GM12875 (cell line): ENCODE data around the gene IRX4.

ENCODE experiments used
- H3K4me3 ChIP-seq: one replicate; pipeline ENCODE4 v1.5.1; 2011; ENCODE audit warnings: low read depth, low read length, control low read depth
- CTCF ChIP-seq: IDR thresholded peaks from 2 replicates; pipeline ENCODE4 v1.5.1; 2011; ENCODE audit warnings: low read depth, mild to moderate bottlenecking, control low read depth, inconsistent platforms, low read length, moderate library complexity, borderline replicate concordance; ENCODE audit not compliant: insufficient read depth

The IRX4 gene

GRCh38 chr5:1907616-1908015, 24.9 kb upstream of the IRX4 start:
- H3K4me3 ChIP-seq = no peak overlapping the region
- no peak for TF ChIP-seq CTCF

GRCh38 chr5:1905108-1905507, 22.4 kb upstream of the IRX4 start:
- TF ChIP-seq CTCF = no peak
- H3K4me3 ChIP-seq = no peak overlapping the region

GRCh38 chr5:1901983-1902382, 19.3 kb upstream of the IRX4 start:
- H3K4me3 ChIP-seq = no peak overlapping the region
- no peak for TF ChIP-seq CTCF

GRCh38 chr5:1901061-1901460, 18.3 kb upstream of the IRX4 start:
- TF ChIP-seq CTCF = no peak
- no peak overlapping the region for H3K4me3 ChIP-seq

GRCh38 chr5:1899201-1899600, 16.5 kb upstream of the IRX4 start:
- no peak overlapping the region for H3K4me3 ChIP-seq
- no peak for TF ChIP-seq CTCF

GRCh38 chr5:1897816-1898450, 15.2 kb upstream of the IRX4 start:
- no peak for TF ChIP-seq CTCF
- no peak overlapping the region for H3K4me3 ChIP-seq

- TF ChIP-seq CTCF = no peak
- H3K4me3 ChIP-seq = no peak overlapping the region
These were observed 14.7 kb upstream of the IRX4 start for GRCh38 chr5:1897386-1897785.
